Hematopoietic multipotent progenitor cell treated with erythropoietin and hydrocortisone succinate and interleukin-3 and kit ligand, for 8 days (in vitro differentiated cells): ENCODE results near the gene ANO10.
"Not testable (repeated sequence)": the region's sequence is repeated elsewhere in the genome, so short reads cannot be mapped to it uniquely, and the experiment has no call there.

Experiments
- DNase-seq: peaks from one replicate; pipeline ENCODE4 v3.0.0-alpha.2; 2015

The ANO10 gene

DNA sequence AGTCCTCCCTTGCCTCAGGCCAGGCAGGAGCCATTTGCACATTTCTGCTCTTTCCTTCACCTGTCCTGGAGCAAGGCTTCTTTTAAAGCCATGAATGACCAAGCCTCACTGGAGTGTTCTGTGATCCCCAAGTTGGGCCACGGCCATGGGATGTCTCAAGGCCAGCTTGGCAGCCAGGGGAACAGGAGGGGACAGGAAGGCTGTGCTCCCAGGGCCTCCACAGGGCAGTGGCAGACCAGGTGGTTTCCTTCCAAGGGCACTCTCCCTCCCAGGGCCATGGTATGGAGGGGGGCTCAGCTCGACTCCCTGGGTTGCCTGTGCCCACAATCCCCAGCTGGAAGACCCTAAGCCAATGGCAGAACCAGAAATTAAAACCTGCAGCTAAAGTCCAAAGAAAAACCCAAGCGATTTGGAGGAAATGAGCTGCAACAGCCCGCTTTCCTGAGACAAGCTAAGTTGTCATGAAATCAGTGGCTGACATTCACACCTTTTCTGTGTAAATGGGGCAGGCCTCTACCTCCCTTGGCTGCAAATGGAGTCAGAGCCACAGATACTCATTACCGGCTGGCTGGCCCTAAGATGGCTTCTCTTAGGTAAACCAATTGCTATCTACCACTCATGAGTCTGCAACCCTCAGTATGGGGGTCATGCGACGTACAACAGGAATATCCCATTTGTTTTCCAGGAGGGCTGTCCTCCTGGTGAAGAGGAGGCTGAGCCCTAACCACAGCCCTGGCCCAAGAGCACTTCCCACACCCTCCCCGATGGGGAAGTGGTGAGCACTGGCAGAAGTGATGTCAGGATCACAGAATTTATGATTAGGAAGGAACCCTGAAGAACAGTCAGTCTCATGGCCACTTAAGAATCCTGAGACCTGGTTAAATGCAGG lies 252.2 kb downstream of the ANO10 start:
- DNase-seq: no peak

GRCh38 chr3:43366885-43367284 lies 254.9 kb downstream of the ANO10 start:
- DNase-seq: no peak

GRCh38 chr3:43366481-43366880 lies 255.3 kb downstream of the ANO10 start:
- DNase-seq: no peak

DNA sequence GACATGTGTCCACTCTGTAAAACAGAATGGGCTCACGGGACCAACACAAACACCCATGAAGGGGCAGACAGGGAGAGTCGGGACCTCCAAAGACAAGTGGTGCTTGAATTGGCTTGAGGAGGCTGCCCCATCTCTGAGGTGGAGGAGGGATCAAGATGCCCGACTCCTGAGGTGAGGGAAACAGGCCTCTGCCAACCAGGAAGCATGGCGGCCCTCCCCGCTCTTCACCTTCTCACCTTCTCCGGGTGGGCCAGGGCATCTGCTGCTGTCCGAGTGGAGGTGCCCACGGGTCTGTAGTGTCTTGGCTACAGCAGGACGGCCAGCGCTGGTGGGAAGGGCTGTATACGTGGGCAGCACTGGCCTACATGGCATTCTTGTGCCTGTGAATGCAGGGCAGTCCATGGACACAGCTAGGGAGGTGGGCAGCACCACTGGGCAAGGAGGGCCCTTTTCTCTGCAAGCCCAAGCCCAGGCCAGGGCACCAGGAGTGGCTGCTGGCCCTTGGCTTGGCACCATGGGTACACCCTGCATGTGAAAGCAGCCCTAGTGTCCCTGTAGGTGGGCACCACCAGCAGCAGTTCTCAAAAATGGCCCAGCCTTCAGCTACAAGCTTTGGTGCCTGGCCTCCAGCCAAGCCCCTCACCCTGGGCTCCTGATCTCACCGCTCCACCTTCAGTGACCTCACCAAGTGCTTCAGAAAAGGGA lies 256.1 kb downstream of the ANO10 start:
- DNase-seq: no peak

DNA sequence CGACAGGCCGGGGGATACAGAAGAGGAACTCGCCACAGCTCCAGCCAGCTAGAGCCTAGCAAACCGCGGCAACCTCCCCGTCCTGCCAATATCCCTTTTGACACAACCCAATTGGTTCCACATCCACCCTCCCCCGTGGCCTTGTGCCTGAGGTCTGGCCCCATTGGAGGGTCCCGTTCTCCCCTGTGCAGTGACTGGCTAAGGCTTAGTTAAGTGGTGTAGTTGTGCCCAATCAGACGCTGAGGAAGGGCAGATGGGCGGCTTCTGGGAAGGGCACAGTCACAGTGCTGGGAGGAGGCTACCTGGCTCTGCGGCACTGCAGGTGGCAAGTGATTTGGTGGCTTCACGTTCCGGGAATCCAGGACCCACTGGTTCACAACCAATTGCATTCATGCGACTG lies 256.9 kb downstream of the ANO10 start:
- no peak for DNase-seq

DNA sequence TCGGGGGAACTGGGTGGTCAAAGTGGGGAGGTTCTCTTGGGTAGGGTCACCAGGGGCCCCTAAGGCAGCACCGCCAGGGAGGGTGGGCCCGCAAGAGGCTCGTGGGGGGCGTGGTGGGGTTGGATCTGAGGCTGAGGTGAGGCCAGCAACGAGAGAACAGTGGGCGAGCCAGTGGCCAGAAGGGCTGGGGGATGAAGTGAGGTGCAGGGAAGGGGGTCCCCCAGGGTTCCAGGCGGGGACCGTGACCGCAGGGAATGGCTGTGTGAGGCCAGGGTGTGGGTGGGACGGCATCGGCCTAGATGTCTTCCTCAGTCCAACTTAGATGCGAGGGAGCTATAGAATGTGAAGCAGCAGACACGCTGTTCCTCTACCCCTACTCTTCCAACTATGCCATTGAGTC lies 257.3 kb downstream of the ANO10 start:
- DNase-seq: no peak

- no peak for DNase-seq
These were observed 258.1 kb downstream of the ANO10 start for GRCh38 chr3:43363621-43364266.

DNA sequence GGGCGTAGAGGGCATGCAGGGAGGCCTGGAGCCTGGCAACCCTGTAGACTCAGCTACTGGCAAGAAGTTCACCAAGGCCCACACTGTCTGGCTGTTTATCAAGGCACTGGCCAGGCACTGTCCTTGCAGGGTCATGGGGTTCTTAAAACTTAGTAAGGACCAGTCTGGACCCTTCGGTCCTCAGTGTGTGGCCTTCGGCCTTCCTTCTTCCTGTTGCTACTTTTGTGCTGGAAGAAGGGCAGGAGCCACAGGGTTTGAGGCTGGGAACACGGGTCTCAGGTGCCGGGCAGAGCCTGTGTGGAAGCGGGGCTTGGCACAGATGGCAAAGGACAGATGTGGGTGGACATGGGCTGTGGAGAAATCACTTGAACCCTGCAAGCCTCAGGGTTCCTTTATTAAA lies 258.9 kb downstream of the ANO10 start:
- no peak for DNase-seq

GRCh38 chr3:43362183-43362582 lies 259.6 kb downstream of the ANO10 start:
- DNase-seq: no peak

DNA sequence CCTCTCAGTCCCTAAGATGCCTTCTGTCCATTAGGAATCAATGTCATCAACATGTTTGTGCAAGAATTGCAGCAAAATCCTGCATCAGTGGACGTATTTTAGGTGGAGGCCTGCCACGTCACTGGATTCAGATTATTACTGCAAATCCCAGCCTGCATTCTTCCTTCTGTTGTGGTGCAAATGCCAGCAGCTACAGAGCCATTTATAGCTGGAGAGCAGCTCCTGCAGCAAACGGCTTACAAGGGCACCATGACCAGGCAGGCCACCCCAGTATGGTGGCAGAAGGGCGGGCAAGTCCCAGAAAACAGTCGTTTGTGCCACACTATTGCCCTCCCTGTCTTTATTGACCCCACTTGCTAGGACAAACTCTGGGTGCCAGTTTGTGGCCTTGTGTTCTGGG lies 260.7 kb downstream of the ANO10 start:
- no peak for DNase-seq

GRCh38 chr3:43356033-43356432 lies 265.8 kb downstream of the ANO10 start:
- not testable (repeated sequence) for DNase-seq

- no peak for DNase-seq
These were observed 267.7 kb downstream of the ANO10 start for GRCh38 chr3:43353923-43354670.

DNA sequence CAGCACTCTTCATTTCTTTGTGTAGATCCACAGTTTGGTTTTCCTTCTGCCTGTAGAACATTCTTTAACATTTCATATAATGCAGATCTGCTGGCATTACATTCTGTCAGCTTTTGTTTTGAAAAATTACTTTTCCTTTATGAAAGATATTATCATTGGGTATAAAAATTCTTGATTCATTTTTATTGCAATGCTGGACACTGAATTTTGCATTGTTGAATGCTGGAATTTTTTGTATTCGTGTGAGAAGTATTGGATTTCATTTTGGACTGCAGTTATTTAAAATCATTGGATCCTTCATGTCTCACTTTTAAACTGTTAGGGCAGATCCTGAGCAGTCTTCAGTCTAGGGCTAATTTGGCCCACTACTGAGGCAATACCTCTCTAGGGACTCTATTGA lies 268.4 kb downstream of the ANO10 start:
- no peak for DNase-seq

- DNase-seq: peak; percentile 75
These were observed 272.1 kb downstream of the ANO10 start for GRCh38 chr3:43349716-43350115.

- no peak for DNase-seq
These were observed 272.8 kb downstream of the ANO10 start for GRCh38 chr3:43348852-43349574.

DNA sequence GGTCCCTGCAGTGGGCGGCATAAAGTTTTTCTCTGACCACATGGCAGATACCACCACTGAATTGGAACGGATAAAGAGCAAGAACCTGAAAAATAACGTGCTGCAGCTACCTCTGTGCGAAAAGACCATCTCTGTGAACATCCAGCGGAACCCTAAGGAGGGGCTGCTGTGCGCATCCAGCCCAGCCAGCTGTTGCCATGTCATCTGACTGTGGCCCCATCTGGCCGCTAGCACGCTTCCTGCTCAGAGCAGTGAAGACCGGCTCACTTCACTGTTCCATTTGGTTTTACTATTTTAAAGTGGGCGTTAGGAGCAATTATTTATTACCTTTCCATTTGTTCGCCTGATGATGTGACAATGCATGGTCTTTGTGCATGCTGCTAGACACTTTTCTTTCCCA lies 273.5 kb downstream of the ANO10 start:
- no peak for DNase-seq

DNA sequence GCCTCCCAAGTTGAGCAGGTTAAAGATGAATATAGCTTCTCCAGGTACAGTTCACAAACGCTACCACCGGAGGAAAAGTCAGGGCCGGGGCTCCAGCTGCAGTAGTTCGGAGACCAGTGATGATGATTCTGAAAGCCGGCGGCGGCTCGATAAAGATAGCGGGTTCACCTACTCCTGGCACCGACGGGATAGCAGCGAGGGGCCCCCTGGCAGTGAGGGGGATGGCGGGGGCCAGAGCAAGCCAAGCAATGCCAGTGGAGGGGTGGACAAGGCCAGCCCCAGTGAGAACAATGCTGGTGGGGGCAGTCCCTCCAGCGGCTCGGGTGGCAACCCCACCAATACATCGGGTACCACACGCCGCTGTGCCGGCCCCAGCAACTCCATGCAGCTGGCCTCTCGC lies 274.0 kb downstream of the ANO10 start:
- no peak for DNase-seq

GRCh38 chr3:43346978-43347749 lies 274.6 kb downstream of the ANO10 start:
- no peak for DNase-seq

DNA sequence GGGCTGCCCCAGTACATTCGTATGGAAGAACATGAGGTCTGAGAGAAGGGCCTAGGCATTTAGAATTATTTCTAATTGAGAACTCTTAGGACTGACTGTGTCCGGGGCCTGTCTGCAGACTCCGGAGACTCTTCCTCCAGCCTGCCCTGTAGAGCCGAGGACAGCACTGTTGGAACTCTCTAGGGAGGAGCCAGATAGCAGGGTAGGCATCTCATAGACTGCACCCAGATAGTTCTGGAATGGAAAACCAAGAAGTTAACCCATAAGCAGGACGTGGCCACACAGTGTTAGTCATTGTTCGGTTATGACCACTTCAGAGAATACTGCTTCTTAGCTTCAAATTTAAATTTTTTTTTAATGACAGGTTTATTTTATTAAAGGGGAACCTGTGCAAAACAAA lies 275.9 kb downstream of the ANO10 start:
- DNase-seq: no peak

GRCh38 chr3:43345246-43345645 lies 276.6 kb downstream of the ANO10 start:
- no peak for DNase-seq

GRCh38 chr3:43344520-43344919 lies 277.3 kb downstream of the ANO10 start:
- DNase-seq: no peak

DNA sequence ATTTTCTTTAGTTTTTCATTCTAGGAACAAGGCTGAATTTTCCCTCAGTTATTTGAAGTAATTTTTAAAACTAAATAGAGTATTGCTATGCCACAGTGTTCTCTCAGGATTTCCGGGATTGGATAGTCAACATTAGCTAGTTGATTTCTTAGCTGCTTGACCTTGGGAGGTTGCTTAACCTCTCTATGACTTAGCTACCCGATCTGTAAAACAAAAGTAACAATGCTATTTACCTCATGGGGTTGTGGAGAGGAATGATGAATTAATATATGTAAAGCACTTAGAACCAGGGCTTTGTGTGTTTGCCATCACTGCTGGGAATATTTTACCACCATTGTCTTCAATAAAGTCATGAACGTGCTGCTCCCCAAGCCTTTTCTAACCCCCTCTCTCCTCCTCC lies 278.0 kb downstream of the ANO10 start:
- no peak for DNase-seq
